ENCODE data around the gene UBE2G1.
"Not testable (repeated sequence)": the region's sequence is repeated elsewhere in the genome, so short reads cannot be mapped to it uniquely, and the experiment has no call there.

UBE2G1 gene

DNA sequence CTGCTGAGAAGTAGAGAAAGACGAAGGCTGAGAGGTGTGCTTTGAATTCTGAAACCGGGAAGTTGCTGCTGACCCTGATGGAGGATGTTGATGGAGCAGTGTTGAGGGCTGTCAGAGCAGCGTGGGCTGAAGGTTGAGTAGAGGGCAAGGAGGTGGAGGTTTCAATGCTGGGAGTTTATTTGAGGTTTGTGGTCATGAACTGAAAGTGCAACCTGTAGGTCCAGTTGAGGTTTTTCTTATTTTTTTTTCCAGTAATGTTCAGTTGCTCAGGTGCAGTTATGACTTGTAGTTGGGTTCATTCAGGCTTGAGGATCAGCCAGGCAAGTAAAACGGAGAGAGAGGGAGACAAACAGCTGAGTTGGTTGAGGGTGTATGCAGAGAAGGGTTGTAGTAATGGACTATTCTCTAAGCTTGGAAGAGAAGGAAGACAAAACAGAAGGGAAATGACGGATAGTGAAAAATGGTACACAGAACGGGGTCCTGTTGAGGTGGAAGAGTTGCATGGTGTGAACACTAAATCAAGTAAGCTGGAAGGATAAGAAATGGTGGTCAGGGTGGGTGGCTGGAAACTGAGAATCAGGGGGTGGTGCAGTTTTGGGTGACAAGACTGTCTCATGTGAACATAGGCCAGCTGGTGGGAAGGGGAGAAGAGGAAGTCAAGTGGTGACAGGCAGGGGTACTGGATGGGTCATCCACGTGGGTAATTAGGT lies 8.7 kb upstream of the UBE2G1 start:
- no peaks in the 10 kb centered on the region for H3K9me3 ChIP-seq (ENCODE audit: control insufficient read depth, low read length)
- H3K79me2 ChIP-seq = no peaks in the 10 kb centered on the region
- H2AFZ ChIP-seq = peak overlapping the region; percentile 5
- no peak overlapping the region for H3K4me3 ChIP-seq (ENCODE audit: low read depth, low read length)
- no peaks in the 10 kb centered on the region for H3K36me3 ChIP-seq (ENCODE audit: control insufficient read depth, insufficient read depth, low read length)
- H3K4me2 ChIP-seq (ENCODE audit: low read length) = no peak overlapping the region
- H3K27me3 ChIP-seq (ENCODE audit: control insufficient read depth, insufficient read depth, low read length) = no peaks in the 10 kb centered on the region
- H3K4me1 ChIP-seq = no peaks in the 10 kb centered on the region
- H3K9ac ChIP-seq = no peak overlapping the region
- H3K27ac ChIP-seq = no peak overlapping the region
- TF ChIP-seq, protein P1, sequence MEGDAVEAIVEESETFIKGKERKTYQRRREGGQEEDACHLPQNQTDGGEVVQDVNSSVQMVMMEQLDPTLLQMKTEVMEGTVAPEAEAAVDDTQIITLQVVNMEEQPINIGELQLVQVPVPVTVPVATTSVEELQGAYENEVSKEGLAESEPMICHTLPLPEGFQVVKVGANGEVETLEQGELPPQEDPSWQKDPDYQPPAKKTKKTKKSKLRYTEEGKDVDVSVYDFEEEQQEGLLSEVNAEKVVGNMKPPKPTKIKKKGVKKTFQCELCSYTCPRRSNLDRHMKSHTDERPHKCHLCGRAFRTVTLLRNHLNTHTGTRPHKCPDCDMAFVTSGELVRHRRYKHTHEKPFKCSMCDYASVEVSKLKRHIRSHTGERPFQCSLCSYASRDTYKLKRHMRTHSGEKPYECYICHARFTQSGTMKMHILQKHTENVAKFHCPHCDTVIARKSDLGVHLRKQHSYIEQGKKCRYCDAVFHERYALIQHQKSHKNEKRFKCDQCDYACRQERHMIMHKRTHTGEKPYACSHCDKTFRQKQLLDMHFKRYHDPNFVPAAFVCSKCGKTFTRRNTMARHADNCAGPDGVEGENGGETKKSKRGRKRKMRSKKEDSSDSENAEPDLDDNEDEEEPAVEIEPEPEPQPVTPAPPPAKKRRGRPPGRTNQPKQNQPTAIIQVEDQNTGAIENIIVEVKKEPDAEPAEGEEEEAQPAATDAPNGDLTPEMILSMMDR (IDR thresholded peaks at IDR 0.05) = no peak

DNA sequence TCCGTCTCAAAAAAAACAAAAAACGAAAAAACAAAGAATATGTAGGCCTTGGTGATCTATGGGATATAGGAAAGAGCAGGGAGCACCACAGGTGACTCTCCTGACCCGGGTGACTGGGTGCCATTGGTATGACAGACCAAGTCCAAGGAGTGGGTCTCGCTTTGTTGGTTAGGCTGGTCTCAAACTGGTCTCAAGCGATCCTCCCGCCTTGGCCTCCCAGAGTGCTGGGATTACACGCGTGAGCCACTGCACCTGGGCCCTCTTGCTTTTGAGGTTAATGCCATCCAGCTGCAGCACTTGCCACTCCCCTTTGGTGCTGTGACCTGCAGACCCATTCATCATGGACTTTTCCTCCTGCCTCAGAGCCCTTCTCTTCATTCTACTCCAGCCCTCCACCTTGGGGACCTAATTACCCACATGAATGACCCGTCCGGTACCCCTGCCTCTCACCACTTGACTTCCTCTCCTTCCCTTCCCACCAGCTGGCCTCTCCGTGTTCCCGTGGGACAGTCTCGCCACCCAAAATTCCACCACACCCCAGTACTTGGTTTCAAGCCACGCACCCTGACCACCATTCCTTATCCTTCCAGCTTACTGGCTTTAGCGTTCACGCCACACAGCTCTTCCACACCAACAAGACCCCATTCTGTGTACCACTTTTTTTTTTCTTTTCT lies 3.2 kb upstream of the UBE2G1 start:
- Histone ChIP-seq H3K4me2 (ENCODE audit: low read length) (no peak overlapping the region), H3K4me1 (no peaks in the 10 kb centered on the region), H3K27ac (no peak overlapping the region), H3K4me3 (ENCODE audit: low read depth, low read length) (no peak overlapping the region), H2AFZ (no peak overlapping the region), H3K27me3 (ENCODE audit: control insufficient read depth, insufficient read depth, low read length) (no peaks in the 10 kb centered on the region), H3K79me2 (no peaks in the 10 kb centered on the region), H3K9me3 (ENCODE audit: control insufficient read depth, low read length) (no peaks in the 10 kb centered on the region), H3K9ac (no peak overlapping the region), H3K36me3 (ENCODE audit: control insufficient read depth, insufficient read depth, low read length) (no peaks in the 10 kb centered on the region)
- TF ChIP-seq, protein P1 (IDR thresholded peaks at IDR 0.05) = no peak

DNA sequence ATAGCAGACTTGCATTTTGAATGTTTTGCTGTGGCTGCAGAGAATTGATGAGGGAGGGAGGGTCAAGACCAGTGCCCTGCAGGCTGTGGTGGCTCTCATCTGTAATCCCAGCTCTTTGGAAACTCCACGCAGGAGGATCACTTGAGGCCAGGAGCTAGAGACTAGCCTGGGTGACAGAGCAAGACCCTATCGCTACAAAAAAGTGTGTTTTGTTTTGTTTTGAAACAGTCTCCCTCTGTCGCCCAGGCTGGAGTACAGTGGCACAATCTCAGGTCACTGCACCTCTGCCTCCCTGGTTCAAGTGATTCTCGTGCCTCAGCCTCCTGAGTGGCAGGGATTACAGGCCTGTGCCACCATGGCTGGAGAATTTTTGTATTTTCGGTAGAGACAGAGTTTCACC lies 1.9 kb upstream of the UBE2G1 start:
- no peak overlapping the region for H3K9ac ChIP-seq
- no peak overlapping the region for H3K4me3 ChIP-seq (ENCODE audit: low read depth, low read length)
- peaks cover 2% of the 10 kb centered on the region for H3K79me2 ChIP-seq
- H3K36me3 ChIP-seq (ENCODE audit: control insufficient read depth, insufficient read depth, low read length) = no peaks in the 10 kb centered on the region
- peak overlapping the region; percentile 23 for H2AFZ ChIP-seq
- no peak overlapping the region for H3K4me2 ChIP-seq (ENCODE audit: low read length)
- no peaks in the 10 kb centered on the region for H3K9me3 ChIP-seq (ENCODE audit: control insufficient read depth, low read length)
- no peaks in the 10 kb centered on the region for H3K27me3 ChIP-seq (ENCODE audit: control insufficient read depth, insufficient read depth, low read length)
- TF ChIP-seq, protein P1 (IDR thresholded peaks at IDR 0.05) = no peak
- no peak overlapping the region for H3K27ac ChIP-seq
- H3K4me1 ChIP-seq = no peaks in the 10 kb centered on the region

DNA sequence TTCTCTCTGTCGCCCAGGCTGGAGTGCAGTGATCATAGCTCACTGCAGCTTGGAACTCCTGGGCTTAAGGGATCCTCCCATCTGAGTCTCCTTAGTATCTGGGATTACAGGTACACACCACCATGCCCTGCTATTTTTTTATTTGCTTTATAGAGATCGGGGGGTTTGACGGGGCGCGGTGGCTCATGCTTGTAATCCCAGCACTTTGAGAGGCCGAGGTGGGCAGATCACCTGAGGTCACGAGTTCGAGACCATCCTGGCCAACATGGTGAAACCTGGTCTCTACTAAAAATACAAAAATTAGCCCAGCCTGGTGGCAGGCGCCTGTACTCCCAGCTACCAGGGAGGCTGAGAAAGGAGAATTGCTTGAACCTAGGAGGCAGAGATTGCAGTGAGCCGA lies 702 bp upstream of the UBE2G1 start:
- H3K4me3 ChIP-seq (ENCODE audit: low read depth, low read length) = peak overlapping the region; percentile 90
- not testable (repeated sequence) for H3K27me3 ChIP-seq (ENCODE audit: control insufficient read depth, insufficient read depth, low read length); H3K9ac ChIP-seq; H3K79me2 ChIP-seq; H3K4me1 ChIP-seq; H3K9me3 ChIP-seq (ENCODE audit: control insufficient read depth, low read length); H3K36me3 ChIP-seq (ENCODE audit: control insufficient read depth, insufficient read depth, low read length)
- peak overlapping the region; percentile 87 for H3K27ac ChIP-seq
- peak overlapping the region; percentile 63 for H2AFZ ChIP-seq
- peak overlapping the region; percentile 36 for H3K4me2 ChIP-seq (ENCODE audit: low read length)

DNA sequence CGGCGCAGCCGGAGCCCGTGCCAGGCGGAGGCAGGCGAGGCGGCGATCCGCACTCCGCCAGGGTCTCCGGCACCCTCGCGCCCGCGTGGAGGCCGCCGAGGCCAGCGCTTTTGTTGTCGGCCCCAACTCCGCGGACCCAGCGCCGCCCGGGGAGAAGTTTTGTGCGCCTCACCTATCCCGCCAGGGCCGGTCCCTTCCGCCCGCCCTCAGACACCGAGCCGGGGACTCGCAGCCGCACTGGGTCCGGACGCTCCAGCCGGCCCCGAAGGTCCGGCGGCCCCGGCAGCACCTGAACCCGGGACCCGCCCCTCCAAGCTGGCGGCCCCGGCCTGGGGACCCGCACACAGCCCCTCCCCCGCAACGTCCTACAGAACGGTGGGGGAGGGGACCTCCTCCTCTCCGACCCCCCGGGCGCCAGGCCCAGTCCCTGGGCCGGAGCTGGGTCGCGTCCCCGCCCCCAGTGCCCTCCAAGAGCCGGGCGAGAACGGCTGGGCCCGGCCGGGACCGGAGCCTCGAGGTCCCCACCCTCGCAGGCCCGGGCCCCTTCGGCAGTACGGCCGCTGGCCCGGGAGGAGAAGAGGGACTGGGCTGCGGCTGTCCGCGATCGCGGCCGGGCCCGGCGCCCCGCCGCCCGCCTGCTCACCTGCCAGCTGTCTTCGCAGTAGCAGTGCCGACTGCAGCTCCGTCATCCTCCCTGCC lies 698 bp downstream of the UBE2G1 start:
- peaks cover 15% of the 10 kb centered on the region for H3K79me2 ChIP-seq
- H3K4me2 ChIP-seq (ENCODE audit: low read length) = peak overlapping the region; percentile 57
- H2AFZ ChIP-seq = peak overlapping the region; percentile 63
- no peaks in the 10 kb centered on the region for H3K4me1 ChIP-seq
- no peaks in the 10 kb centered on the region for H3K36me3 ChIP-seq (ENCODE audit: control insufficient read depth, insufficient read depth, low read length)
- peak overlapping the region; percentile 90 for H3K4me3 ChIP-seq (ENCODE audit: low read depth, low read length)
- TF ChIP-seq, protein P1 (IDR thresholded peaks at IDR 0.05) = no peak
- peak overlapping the region; percentile 87 for H3K27ac ChIP-seq
- peak overlapping the region; percentile 87 for H3K9ac ChIP-seq
- no peaks in the 10 kb centered on the region for H3K27me3 ChIP-seq (ENCODE audit: control insufficient read depth, insufficient read depth, low read length)
- H3K9me3 ChIP-seq (ENCODE audit: control insufficient read depth, low read length) = no peaks in the 10 kb centered on the region
